HepG2 (cell line): ENCODE data around the gene SFT2D1. TPM values are rescaled to one million over a fixed set of nuclear protein-coding genes. Genes with fewer than 3 reads are reported as not detected.

Source experiments
- ASH2L ChIP-seq: fragments of 300-600, 200-600 bp; sonication (generic); IDR thresholded peaks from 2 replicates; pipeline ENCODE4 v1.7.0; 2017; ENCODE audit warnings: low read depth, mild to moderate bottlenecking, moderate library complexity, mixed read lengths, low read length; ENCODE audit not compliant: insufficient read length
- ETV6 ChIP-seq: sonication (generic); formaldehyde crosslinking; conservative IDR thresholded peaks from 2 replicates; pipeline ENCODE4 v1.4.0; 2020; ENCODE audit warnings: missing genetic modification reagents
- KDM5B ChIP-seq: sonication (generic); formaldehyde crosslinking; IDR thresholded peaks from 2 replicates; pipeline ENCODE4 v1.4.0; 2020; ENCODE audit warnings: missing genetic modification reagents, mild to moderate bottlenecking, borderline replicate concordance
- KLF16 ChIP-seq, 2 experiments: sonication (generic) in 1 of 2; formaldehyde crosslinking in 1 of 2; IDR thresholded peaks; 2 replicates each; pipeline versions ENCODE4 v1.6.1 to v1.8.0; 2016 to 2023; ENCODE audit warnings: missing genetic modification reagents in 2 of 2, missing compliant biosample characterization in 1 of 2
- PHB2 ChIP-seq: fragments of 450-650 bp; IDR thresholded peaks from 2 replicates; pipeline ENCODE4 v1.6.1; 2018; ENCODE audit not compliant: partially characterized antibody
- PHF8 ChIP-seq: sonication (generic); formaldehyde crosslinking; IDR thresholded peaks from 2 replicates; pipeline ENCODE4 v1.5.0; 2020; ENCODE audit warnings: missing genetic modification reagents
- ZFY ChIP-seq: sonication (generic); formaldehyde crosslinking; IDR thresholded peaks from 2 replicates; pipeline ENCODE4 v1.4.0; 2020; ENCODE audit warnings: missing genetic modification reagents
- ZNF205 ChIP-seq: IDR thresholded peaks from 2 replicates; pipeline ENCODE4 v1.6.1; 2018; ENCODE audit warnings: missing biosample characterization, missing genetic modification reagents
- ZNF451 ChIP-seq: sonication (generic); formaldehyde crosslinking; IDR thresholded peaks from 2 replicates; pipeline ENCODE4 v1.5.0; 2020; ENCODE audit warnings: mild to moderate bottlenecking, missing genetic modification reagents
- polyA plus RNA-seq, 8 experiments: library from polyadenylated mRNA; depleted of rRNA in 3 of 8; stranded (reverse) in 7 of 8; unstranded in 1 of 8; fragments of >200 nt; fragmentation: Illumina TruSeq in 4 of 8; extraction: Trizol in 4 of 8; gene quantifications; 2 replicates each; pipeline versions ENCODE4 v1.2.1 to v1.2.3, GENCODE V29; 2011 to 2016; ENCODE audit warnings: low read depth in 4 of 8, missing spikeins in 1 of 8, mixed read lengths in 1 of 8; ENCODE audit not compliant: insufficient read depth in 1 of 8
- total RNA-seq, 5 experiments: library from RNA; depleted of rRNA; stranded (reverse); fragments of >200 nt; fragmentation: Illumina TruSeq; extraction: Trizol; gene quantifications; 2 replicates each; pipeline ENCODE4 v1.2.3, GENCODE V29; 2016; ENCODE audit warnings: low read depth in 1 of 5
- TF ChIP-seq, protein P1 (sequence below): sonication (generic); formaldehyde crosslinking; conservative IDR thresholded peaks from 2 replicates; pipeline ENCODE4 v1.8.1; 2023; ENCODE audit warnings: missing genetic modification reagents
- TF ChIP-seq, protein P2 (sequence below): IDR thresholded peaks from 2 replicates; pipeline ENCODE4 v1.6.1; 2016; ENCODE audit warnings: missing compliant biosample characterization, missing genetic modification reagents, borderline replicate concordance
- TF ChIP-seq, protein P3 (sequence below): sonication (generic); formaldehyde crosslinking; IDR thresholded peaks from 2 replicates; pipeline ENCODE4 v1.4.0; 2020; ENCODE audit warnings: mild to moderate bottlenecking, missing genetic modification reagents
- TF ChIP-seq, protein P4 (sequence below): IDR thresholded peaks from 2 replicates; pipeline ENCODE4 v1.6.1; 2016; ENCODE audit warnings: low read depth, missing genetic modification reagents, missing compliant biosample characterization
- TF ChIP-seq, protein P5 (sequence below): sonication (generic); formaldehyde crosslinking; IDR thresholded peaks from 2 replicates; pipeline ENCODE4 v1.9.0; 2021; ENCODE audit warnings: missing genetic modification reagents, borderline replicate concordance

SFT2D1 gene
- total and polyA plus RNA-seq, 2 of the 13 experiments (the other 11 are each of a cell fraction or from before 2014, with no cell fraction given): 115 to 147 TPM

DNA sequence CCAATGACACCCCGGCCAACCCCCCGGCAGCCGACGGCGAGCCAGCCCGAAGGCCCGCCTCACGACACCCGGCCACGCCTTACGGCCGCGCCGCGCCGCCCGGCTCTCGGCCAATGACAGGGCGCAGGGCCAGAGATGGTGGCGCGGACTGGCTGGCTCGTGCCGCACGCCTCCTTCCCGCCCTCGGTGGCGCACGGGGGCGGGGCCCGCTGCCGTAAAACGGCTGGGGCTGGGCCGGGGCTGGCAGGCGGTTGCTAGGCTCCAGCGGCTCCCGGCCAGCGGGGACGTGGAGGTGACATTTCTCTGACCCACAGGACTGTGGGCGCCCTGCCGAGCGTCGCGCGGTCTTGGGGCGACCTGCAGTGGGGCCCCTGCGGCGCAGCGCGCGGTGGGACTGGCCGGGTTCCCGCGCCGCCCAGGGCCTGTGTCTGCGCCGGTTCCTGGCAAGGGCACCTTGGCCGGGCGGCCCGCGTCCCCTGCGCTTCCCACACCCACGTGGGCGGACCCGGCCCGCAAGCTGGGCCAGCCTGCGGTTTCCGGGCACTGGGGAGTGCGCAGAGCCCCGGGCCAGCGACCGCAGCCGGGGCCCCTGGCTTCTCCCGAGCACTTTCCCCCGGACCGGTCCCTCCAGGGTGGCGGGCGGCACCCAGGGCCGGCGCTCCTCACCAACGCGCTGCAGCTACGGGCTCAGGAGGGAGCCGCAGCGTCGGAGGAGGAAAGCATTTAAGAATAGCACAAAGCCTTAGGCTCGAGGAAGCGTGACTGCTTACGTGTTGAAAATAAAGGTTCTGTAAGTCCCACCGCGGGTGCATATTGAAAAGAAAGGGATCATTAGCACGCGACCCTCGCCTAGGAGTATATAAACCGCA is 40.8 kb upstream of the SFT2D1 start, which contains the start of gene MPC1 (continued):
- TF ChIP-seq, protein P1, sequence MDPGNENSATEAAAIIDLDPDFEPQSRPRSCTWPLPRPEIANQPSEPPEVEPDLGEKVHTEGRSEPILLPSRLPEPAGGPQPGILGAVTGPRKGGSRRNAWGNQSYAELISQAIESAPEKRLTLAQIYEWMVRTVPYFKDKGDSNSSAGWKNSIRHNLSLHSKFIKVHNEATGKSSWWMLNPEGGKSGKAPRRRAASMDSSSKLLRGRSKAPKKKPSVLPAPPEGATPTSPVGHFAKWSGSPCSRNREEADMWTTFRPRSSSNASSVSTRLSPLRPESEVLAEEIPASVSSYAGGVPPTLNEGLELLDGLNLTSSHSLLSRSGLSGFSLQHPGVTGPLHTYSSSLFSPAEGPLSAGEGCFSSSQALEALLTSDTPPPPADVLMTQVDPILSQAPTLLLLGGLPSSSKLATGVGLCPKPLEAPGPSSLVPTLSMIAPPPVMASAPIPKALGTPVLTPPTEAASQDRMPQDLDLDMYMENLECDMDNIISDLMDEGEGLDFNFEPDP (CRISPR knock-in tag): no peak
- TF ChIP-seq, protein P2, sequence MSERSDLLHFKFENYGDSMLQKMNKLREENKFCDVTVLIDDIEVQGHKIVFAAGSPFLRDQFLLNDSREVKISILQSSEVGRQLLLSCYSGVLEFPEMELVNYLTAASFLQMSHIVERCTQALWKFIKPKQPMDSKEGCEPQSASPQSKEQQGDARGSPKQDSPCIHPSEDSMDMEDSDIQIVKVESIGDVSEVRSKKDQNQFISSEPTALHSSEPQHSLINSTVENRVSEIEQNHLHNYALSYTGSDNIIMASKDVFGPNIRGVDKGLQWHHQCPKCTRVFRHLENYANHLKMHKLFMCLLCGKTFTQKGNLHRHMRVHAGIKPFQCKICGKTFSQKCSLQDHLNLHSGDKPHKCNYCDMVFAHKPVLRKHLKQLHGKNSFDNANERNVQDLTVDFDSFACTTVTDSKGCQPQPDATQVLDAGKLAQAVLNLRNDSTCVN (CRISPR knock-in tag): peak; percentile 55; the same call in 1 of the 2 replicates
- TF ChIP-seq PHB2: no peak
- peak; percentile 90 for TF ChIP-seq ZNF451 (CRISPR knock-in tag)
- peak; percentile 89 for TF ChIP-seq ZFY (CRISPR knock-in tag)
- peak; percentile 85 for TF ChIP-seq ASH2L
- TF ChIP-seq, protein P3, sequence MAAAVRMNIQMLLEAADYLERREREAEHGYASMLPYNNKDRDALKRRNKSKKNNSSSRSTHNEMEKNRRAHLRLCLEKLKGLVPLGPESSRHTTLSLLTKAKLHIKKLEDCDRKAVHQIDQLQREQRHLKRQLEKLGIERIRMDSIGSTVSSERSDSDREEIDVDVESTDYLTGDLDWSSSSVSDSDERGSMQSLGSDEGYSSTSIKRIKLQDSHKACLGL (CRISPR knock-in tag): peak; percentile 96
- peak in 1 of 2 experiments; percentile 93; a peak in 2 of 4 replicates for TF ChIP-seq KLF16 (CRISPR knock-in tag; IDR thresholded peaks at IDR 0.05)
- TF ChIP-seq, protein P4, sequence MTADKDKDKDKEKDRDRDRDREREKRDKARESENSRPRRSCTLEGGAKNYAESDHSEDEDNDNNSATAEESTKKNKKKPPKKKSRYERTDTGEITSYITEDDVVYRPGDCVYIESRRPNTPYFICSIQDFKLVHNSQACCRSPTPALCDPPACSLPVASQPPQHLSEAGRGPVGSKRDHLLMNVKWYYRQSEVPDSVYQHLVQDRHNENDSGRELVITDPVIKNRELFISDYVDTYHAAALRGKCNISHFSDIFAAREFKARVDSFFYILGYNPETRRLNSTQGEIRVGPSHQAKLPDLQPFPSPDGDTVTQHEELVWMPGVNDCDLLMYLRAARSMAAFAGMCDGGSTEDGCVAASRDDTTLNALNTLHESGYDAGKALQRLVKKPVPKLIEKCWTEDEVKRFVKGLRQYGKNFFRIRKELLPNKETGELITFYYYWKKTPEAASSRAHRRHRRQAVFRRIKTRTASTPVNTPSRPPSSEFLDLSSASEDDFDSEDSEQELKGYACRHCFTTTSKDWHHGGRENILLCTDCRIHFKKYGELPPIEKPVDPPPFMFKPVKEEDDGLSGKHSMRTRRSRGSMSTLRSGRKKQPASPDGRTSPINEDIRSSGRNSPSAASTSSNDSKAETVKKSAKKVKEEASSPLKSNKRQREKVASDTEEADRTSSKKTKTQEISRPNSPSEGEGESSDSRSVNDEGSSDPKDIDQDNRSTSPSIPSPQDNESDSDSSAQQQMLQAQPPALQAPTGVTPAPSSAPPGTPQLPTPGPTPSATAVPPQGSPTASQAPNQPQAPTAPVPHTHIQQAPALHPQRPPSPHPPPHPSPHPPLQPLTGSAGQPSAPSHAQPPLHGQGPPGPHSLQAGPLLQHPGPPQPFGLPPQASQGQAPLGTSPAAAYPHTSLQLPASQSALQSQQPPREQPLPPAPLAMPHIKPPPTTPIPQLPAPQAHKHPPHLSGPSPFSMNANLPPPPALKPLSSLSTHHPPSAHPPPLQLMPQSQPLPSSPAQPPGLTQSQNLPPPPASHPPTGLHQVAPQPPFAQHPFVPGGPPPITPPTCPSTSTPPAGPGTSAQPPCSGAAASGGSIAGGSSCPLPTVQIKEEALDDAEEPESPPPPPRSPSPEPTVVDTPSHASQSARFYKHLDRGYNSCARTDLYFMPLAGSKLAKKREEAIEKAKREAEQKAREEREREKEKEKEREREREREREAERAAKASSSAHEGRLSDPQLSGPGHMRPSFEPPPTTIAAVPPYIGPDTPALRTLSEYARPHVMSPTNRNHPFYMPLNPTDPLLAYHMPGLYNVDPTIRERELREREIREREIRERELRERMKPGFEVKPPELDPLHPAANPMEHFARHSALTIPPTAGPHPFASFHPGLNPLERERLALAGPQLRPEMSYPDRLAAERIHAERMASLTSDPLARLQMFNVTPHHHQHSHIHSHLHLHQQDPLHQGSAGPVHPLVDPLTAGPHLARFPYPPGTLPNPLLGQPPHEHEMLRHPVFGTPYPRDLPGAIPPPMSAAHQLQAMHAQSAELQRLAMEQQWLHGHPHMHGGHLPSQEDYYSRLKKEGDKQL (CRISPR knock-in tag): no peak
- TF ChIP-seq, protein P5, sequence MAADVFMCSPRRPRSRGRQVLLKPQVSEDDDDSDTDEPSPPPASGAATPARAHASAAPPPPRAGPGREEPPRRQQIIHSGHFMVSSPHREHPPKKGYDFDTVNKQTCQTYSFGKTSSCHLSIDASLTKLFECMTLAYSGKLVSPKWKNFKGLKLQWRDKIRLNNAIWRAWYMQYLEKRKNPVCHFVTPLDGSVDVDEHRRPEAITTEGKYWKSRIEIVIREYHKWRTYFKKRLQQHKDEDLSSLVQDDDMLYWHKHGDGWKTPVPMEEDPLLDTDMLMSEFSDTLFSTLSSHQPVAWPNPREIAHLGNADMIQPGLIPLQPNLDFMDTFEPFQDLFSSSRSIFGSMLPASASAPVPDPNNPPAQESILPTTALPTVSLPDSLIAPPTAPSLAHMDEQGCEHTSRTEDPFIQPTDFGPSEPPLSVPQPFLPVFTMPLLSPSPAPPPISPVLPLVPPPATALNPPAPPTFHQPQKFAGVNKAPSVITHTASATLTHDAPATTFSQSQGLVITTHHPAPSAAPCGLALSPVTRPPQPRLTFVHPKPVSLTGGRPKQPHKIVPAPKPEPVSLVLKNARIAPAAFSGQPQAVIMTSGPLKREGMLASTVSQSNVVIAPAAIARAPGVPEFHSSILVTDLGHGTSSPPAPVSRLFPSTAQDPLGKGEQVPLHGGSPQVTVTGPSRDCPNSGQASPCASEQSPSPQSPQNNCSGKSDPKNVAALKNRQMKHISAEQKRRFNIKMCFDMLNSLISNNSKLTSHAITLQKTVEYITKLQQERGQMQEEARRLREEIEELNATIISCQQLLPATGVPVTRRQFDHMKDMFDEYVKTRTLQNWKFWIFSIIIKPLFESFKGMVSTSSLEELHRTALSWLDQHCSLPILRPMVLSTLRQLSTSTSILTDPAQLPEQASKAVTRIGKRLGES (CRISPR knock-in tag): peak; percentile 72; the same call in 1 of the 2 replicates
- no peak; the same call in 1 of the 2 replicates for TF ChIP-seq ZNF205 (CRISPR knock-in tag)
- TF ChIP-seq PHF8 (CRISPR knock-in tag): peak; percentile 65; the same call in 1 of the 2 replicates
- TF ChIP-seq KDM5B: no peak; the same call in 1 of the 2 replicates
- no peak for TF ChIP-seq ETV6 (CRISPR knock-in tag)
